HG03139 (cell line): ENCODE data around the gene SH3PXD2A.
"Not testable (repeated sequence)": the region's sequence is repeated elsewhere in the genome, so short reads cannot be mapped to it uniquely, and the experiment has no call there.

ENCODE experiments used
- ATAC-seq: cut with Tn5 transposase; IDR thresholded peaks from one replicate; pipeline ENCODE4 v1.9.1; 2021; ENCODE audit not compliant: unreplicated experiment

The SH3PXD2A gene

DNA sequence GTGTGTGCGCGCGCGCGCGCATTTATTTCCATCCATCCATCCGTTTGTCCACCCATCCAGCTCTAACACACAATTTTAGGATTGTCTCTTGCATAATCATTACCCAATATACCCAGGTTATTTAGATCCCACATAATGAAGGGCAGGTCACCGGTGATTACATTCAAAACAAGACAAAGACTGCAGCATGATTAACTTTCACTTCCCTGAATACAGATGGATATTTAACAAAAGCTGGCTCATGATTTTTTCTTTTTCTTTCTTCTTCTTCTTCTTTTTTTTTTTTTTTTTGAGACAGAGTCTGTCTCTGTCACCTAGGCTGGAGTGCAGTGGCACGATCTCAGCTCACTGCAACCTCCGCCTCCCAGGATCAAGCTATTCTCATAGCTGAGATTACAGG lies 86.2 kb downstream of the SH3PXD2A start:
- no peak for ATAC-seq

DNA sequence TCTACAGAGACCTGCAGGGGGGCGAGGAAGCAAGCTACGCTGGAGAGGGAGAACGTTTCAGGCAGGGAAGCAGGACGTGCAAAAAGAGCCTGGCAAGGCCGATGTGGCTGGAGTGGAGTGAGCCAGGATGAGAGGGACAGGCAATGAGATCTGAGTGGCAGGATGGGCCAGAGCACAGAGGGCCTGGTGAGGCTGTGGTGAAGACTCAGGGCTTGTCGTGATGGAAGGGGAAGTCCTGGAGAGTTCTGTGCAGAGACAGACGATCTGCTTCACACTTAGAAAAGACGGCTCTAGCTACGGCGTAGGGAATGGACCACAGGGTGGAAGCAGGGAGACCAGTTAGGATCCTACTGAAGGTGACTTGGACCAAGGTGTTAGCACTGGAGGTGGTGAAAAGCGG lies 87.0 kb downstream of the SH3PXD2A start:
- no peak for ATAC-seq

DNA sequence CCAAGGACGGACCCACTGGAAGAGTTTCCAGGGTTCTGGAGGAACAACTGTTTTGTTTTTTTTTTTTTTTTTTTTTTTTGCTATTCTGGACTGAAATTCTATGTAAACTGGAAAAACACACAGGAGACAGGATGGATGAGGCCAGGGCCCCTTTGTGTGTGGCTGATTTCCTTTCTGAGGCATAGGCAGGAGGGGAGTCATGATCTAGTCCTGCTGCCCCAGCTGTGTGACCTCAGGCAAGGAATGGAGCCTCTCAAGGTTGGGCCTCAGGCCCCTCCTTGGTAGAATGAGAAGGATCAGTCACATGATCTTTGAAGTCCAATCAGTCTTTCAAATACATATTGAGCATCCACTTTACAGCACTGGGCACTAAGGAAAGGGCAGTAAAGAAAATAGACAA lies 87.6 kb downstream of the SH3PXD2A start:
- ATAC-seq: no peak

DNA sequence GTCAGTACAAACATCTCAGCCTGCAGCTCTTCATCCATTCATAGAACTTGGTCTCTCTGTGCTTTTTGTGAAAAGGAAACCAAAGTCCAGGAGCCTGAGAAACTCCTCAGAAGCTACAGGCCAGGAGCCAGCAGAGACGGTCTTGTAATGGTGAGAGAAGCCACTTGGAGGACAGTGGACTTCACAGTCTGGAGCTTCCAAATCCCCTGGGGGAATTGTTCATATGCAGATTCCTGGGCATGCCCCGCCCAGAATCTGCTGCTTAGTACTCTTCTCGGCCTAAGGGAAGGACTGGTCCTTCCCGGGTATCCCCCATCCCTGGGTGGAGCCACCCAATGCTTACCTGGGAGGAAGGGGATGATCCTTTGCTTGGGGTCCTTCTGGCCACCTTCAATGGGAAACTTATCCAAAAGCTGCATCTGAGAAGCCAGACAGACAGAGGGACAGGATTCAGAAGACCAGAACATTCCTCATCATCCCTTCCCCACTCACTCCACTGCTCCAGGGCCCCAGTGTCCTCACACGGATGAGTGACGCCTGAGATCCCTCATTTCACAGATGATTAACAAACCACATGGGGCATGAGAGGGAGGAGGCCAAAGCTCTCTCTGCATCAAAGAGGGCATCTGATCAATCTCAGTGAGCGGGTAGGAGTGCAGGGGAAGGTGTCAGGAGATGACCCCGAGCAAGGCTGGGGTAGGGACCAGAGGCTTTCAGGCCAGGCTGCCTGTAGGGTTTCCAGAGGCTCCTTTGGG lies 88.4 kb downstream of the SH3PXD2A start:
- ATAC-seq: no peak

DNA sequence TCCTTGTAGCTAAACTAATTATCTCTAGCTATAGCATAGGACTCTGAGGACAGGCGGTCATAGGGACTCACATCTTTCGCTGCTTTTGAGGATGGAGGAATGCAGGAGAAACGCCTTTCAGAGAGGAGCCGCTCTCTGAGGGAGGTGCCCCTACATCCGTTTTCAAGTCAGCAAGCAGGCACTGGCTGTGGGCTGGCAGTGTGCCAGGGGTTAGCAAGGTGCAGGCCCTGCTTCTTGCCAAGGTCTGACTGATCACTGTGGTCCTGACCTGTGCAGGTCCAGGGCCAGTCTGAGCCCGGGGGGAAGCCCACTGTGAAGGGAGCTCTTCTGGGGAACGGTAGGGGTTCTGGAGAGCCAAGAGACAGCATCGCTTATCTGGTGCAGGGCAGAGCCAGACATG lies 89.4 kb downstream of the SH3PXD2A start:
- no peak for ATAC-seq

DNA sequence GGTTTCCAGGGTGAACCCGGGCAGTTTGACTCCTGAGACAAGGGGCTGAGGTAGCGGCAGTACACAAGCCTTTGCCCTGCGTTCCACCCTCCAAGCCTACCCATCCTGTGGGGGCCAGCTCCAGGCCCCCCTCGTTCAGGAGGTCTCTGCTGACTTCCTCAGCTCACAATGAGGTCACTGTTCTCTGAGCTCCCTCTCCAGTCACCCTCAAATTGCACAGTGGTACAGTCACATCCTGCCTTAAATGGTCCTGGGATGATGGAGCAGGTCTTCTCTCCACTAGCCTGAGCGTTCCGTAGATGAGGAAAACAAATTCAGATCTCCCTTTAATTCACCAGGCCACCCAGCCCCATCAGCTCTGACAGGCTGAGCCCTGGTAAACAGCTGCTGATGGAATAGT lies 90.2 kb downstream of the SH3PXD2A start:
- ATAC-seq: no peak

DNA sequence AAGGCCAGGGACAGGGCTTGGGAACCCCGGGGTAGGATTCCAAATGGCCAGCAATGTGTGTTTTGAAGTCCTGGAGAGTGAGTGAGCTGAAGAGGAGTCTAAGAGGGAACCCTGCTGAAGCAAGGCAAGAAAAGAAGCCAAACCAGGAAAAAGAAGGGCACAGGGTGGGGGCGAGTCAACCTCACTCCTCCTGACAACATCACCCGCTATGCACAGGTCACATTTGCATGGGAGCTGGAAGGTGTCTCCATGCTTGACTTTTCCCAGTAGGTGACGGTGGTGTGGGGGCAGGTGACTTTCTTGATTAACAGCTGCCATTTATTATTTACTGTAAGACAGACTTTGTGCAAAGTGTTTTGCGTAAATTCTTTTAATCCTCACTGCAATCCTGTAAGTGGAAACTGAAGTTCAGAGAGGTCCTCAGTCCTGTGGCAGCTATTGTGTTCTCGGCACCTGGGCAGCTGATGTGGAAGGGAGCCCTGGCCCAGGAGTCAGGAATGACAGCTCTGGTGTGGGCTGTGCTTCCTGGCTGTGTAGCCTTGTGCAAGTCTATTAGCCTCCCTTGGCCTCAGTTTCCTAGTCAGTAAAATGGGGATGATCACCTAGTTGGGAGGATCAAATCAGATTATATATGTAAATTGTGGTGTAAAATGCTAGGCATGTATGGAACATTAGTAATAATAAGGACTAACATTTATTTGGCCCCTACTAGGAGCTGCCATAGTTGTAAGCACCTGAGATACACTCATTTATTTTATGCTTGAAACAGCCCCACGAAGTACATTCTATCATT lies 90.9 kb downstream of the SH3PXD2A start:
- ATAC-seq: no peak

DNA sequence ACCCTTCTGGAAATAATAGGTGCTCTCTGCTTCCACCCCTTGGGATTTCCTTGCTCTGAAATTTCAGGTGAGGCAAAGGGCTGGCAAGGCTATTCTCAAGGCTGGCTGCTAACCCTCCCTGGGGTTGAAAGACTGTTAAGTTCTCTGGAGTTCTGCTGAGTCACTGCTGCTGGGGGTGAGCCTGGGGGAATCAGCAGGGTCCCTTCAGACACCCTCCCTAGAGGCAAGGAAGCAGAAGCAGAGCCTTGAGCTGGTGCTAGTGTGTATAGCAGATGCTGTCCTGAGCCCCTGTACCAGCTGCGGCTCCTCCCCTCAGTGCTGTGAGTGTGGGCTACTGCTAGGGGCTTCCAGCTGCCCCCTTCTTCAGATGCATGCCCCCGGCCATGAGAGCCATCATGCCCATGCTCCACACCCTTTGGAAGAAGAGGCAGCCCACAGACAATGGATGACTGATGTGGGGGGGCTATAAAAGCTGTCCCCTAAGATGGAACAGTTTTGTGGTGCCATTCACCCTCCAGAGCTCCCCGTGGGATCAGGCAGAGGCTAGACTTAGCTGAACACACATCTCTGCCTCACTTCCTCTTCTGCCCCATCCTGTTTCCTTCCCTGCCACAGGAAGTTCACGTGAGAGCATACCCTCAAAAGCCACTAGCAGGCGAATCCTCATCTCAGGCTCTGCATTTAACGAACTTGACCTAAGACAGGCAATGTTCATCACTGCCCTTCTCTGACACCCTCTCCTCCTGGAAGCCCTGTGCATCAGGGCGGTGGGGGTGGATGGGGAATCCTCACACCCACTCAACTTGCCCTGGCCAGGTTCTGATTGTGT lies 91.8 kb downstream of the SH3PXD2A start:
- no peak for ATAC-seq

DNA sequence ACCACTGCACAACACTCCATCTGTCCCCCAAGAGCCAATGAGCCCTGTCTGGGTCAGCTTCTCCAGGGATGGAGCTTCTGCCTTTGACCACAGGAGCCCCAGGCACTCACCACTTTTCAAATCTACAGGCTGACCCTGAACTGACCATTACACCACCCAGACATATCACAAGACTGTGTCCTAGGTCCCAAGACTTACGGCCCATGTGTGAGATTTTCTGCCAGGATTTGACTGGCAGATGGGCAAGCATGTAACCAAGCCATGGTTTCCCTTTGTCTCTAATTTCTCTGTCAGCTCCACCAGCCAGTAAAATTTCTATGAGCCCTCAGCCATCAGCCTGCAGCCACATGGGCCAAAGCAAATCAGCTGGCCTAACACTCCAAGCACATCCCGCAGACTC lies 92.5 kb downstream of the SH3PXD2A start:
- ATAC-seq: no peak

DNA sequence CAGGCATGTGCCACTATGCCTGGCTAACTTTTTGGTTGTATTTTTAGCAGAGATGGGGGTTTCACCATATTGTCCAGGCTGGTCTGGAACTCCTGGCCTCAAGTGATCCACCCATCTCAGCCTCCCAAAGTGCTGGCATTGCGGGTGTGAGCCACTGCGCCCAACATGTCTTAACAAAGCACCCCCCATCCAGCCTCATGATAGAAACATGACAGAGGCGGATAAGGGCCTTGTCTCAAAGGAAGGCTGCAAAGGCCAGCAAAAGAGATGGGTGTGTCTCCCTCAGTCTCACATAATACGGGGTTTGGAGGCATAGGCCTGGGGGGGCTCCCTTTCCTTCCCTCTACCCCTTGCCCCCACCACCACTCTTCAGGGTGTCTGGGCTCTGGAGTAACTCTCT lies 93.2 kb downstream of the SH3PXD2A start:
- no peak for ATAC-seq

DNA sequence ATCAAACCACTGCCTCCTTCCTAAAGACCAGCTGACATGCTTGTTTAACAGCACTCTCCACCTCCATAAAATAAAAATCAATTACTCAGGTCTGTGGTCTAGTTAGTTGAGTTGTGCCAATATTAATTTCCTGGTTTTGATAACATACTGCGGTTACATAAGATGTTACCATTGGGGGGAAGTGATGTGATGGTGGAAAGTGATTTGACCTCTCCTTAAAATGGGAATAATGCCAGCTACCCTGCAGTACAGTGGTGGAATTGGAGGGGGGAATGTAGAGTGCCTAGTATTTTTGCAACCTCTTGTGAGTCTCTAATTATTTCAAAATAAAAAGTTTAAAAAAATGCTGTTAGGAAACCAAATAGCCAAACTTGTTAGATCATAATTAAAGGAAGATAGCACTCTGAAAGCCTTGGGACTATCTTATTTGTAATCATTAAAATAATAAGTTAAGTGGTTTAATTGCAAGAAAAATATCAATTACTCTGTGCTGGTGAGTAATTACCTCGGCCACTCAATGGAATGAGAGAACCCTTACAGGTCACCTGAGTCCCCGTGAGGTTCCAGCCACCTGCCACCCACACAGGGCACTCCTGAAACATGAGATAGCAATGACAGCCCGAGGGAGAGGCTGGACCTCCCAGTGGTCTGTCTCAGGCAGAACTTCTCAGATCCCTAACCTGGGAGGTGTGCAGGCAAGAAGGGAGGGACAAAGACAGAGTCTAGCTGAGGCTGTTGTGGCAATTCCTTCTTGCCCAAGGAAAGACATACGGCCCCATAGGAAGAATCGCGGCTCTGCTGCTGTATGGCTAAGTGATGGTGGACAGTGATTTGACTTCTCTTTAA lies 94.1 kb downstream of the SH3PXD2A start:
- ATAC-seq: no peak

DNA sequence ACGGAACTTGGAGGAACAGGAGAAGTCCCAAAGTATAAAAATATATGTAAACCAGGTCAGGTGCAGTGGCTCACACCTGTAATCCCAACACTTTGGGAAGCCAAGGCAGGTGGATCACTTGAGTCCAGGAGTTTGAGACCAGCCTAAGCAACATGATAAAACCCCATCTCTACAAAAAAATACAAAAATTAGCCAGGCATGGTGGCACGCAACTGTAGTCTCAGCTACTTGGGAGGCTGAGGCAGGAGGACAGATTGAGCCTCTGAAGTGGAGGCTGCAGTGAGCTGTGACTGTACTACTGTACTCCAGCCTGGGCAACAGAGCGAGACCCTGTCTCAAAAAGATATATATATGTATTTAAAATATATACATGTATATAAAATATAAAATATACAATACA lies 95.1 kb downstream of the SH3PXD2A start:
- not testable (repeated sequence) for ATAC-seq

DNA sequence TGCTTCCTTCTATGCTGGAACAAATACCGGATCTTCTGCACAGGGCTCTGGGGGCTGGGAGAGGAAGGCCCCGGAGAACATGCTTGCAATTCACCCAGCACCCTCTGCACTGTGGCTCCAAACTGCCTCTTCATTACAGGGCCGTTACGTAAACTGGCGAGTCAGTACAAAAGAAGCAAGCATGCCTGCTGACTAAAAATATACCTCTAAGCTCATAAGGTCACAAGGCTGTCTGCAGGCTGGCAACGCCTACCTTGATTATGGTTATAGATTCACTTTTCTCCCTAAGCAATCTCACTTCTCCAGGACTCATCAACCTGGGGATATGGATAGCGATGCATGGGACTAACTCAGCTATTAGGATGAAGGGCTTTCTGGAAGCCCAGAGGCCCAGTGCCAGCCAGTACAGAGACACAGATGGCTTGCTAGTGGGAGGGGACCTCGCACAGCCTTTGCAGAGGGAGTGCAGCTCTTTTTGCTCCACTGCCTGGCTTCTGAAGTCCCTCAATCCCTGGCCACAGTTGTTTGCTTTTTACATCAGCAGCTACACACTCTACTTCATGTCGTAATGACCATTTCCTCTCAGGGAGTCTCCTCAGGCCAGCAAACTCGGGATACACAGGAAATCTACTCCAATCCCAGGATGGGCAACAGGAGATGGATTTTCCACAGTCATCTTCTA lies 96.1 kb downstream of the SH3PXD2A start:
- ATAC-seq: no peak

DNA sequence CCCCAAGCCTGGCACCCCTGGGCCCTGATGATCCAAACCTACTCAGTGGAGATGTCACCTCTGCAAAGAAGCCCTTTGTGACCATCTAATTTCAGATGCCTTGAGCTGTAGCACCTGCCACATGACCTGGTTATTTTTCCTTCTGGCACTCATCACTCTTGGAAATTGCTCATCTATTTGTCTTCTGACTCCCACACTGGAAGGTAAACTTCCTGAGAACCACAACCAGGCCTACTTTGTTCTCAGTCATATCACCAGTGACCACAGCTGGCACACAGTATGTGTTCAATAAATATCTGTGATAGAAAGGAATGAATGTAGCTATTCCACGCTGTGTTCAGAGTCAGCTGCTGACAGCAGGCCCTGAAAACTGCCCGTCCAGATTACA lies 97.1 kb downstream of the SH3PXD2A start:
- ATAC-seq: no peak

DNA sequence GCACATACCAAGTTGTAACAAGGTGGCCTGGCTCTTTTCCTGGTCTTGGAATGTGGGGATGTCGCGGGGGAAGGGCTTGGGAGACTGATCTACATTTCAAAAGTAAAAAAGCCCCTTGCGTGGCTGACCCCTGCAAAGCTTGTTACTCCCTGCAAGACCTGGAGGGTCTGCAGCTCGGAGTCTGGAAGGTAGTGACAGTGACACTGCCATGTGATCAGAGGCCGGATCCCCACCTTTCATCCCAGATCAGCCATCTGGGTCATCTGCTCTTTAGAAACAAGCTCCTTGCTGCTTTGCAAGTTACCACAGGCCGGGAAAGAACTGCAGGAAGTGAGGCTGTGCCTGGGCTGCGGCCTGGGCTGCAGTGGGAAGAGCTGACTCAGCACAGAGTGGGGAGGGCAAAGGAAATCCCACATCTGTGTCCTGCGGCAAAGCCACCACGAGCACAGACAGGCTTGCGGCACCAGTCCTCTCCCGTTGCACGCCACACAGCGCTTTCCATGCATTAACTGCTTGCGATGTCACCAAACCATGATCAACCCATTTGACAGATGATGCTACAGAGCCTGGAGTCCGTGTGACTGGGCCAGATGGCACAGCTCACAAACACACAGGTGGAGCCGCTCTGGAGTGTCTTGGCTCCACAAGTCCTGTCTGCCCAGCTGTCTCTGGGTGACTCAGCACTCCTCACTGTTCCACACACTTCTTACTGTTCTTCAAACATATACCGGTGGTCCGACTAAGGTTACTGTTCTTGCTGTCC lies 97.7 kb downstream of the SH3PXD2A start:
- no peak for ATAC-seq

DNA sequence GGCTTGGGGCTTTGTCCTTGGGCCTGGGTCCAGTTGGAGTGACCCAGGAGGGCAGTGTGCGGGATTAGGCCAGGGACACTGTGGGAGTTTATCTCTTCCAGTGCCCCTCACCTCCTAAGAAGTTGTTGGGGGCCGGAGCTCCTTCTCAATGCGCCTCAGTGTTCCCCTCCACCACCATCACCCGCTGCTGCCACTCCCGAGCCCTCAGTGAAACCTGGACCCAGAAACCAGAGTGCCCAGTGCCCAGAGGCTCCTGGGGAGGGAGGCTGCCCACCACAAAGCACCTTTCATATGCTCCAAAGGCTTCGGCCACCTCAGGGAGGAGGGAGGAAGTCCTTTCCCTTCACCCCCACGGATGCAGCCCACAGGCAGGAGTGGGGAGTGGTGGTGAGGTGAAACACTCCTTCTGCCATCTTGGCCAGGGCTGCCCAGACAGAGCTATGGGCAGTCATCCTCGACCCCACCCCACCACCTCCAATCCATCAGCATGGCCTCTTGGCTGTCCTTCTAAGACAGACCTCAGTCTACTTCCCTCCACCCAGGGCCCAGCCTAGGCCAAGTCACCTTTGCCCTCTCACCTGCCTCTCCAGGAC lies 99.0 kb downstream of the SH3PXD2A start:
- ATAC-seq: no peak

DNA sequence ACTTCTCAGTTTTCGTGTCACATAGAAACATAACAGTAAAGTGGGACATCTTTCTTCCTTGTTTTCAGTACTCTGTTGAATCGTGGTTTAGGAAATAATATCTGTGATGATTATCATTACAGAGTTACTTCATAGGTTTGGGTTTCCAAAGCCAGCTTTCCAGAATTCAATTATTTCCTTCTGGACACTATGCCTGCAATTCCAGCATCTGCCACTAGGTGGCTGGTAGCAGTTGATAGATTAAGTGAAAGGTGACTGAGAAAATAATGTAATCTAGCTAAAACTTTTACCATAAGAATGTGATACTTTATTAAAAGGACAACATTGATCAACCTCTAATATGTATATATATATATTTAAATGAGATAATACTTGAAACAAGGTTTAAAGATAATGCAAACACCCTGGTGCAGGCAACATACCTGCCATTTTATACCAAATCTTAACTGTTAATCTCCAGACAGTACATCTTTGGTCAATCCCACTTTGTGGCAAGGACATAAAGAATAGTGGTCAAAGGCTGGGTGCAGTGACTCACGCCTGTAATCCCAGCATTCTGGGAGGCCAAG lies 102.6 kb downstream of the SH3PXD2A start:
- no peak for ATAC-seq

DNA sequence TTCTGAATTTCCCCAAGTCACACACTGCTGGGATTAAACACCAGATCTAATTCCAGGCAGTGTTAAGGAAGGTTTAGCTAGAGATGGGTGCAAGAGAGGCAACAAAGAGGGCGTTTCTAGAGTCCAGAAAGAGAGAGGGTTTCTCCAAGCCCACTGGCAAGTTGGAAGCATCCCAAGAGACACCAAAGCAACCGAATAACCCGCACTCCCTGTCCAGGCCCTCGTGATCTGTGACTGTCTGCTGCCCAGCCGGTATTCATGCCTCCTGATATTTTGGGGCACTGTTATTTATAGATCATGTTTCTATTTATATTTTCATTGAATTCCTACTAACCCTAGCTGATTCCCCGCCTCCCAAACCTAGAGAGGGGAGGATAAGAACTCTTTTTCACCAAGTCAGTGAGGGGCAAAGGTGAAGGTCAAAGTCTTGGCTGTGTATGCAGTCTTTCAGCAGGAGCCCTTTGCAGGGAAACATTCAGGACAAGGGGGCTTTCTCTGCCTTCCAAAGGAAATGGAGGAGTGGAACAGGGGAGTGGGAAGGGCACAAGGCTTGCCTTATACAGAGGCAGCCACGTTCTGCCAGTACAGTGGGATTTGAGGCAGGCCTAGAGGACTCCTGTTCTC lies 103.6 kb downstream of the SH3PXD2A start:
- no peak for ATAC-seq
